ENCODE measurements around the gene NWD2. TPM values are rescaled to one million over a fixed set of nuclear protein-coding genes. Genes with fewer than 3 reads are reported as not detected.

NWD2 gene
- total and polyA plus RNA-seq, 4 donors = 0.17 TPM; not detected in 3

DNA sequence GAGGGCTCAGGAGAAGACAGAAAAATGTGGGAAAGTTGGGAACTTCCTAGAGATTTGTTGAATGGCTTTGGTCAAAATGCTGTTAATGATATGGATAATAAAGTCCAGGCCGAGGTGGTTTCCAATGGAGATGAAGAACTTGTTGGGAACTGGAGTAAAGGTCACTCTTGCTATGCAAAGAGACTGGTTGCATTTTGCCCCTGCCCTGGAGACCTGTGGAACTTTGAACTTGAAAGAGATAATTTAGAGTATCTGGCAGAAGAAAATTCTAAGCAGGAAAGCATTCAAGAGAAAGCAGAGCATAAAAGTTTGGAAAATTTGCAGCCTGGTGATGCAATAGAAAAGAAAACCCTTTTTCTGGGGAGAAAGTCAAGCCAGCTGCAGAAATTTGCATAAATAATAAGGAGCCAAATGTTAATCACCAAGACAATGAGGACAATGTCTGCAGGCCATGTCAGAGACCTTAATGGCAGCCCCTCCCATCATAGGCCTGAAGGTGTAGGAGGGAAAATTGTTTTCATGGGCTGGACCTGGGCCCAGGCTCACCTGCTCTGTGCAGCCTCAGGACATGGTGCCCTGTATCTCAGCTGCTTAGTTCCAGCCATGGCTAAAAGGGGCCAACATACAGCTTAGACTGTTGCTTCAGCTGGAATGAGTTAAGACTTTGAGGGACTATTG lies 237.8 kb downstream of the NWD2 start:
- DNase-seq (no peak), ATAC-seq (ENCODE audit: insufficient read depth, low FRiP score) (no peak)
- Histone ChIP-seq H3K4me1 (ENCODE audit: control insufficient read depth in 5 of 5, insufficient read depth in 5 of 5, low read length in 5 of 5) (peaks cover 0 to 3% (median 0%) of the 10 kb centered on the region in 5 donors), H3K4me3 (no peak overlapping the region), H3K27ac (ENCODE audit: low read depth in 1 of 2, low read length in 1 of 2) (no peak overlapping the region), H3K9me3 (ENCODE audit: control insufficient read depth in 4 of 4, insufficient read depth in 3 of 4, low read length in 3 of 4) (no peaks in the 10 kb centered on the region), H3K27me3 (ENCODE audit: control insufficient read depth in 3 of 3, insufficient read depth in 3 of 3, low read length in 2 of 3) (no peaks in the 10 kb centered on the region), H3K36me3 (ENCODE audit: control insufficient read depth in 4 of 4, insufficient read depth in 4 of 4, low read length in 4 of 4) (no peaks in the 10 kb centered on the region), H3K9ac (ENCODE audit: insufficient read depth in 1 of 2, low read length in 2 of 2) (no peak overlapping the region)
- TF ChIP-seq, protein P1, sequence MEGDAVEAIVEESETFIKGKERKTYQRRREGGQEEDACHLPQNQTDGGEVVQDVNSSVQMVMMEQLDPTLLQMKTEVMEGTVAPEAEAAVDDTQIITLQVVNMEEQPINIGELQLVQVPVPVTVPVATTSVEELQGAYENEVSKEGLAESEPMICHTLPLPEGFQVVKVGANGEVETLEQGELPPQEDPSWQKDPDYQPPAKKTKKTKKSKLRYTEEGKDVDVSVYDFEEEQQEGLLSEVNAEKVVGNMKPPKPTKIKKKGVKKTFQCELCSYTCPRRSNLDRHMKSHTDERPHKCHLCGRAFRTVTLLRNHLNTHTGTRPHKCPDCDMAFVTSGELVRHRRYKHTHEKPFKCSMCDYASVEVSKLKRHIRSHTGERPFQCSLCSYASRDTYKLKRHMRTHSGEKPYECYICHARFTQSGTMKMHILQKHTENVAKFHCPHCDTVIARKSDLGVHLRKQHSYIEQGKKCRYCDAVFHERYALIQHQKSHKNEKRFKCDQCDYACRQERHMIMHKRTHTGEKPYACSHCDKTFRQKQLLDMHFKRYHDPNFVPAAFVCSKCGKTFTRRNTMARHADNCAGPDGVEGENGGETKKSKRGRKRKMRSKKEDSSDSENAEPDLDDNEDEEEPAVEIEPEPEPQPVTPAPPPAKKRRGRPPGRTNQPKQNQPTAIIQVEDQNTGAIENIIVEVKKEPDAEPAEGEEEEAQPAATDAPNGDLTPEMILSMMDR (IDR thresholded peaks at IDR 0.05; ENCODE audit: control extremely low read depth, extremely low read depth) = no peak
- WGBS, 2 donors = 84 to 100% methylated on average over 1 of the region's 1 CpG

DNA sequence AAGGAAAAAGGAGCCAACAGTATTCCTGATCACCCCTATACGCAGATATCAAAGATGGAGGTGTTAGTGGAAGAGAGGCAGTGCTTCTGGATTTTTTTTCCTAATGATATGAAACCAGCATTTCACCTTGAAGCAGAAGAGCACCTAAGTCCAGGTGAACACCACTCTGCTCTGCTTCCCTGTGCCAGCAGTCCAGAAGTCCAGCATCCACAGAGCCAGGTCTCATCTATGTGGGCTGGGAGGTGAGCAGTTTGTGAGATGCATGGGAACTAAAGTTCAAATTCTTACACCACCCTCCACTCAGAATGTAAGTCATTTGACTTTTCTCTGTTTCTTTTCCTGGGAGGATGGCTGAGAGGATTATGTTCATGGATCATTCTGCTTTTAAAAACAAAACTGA lies 239.1 kb downstream of the NWD2 start:
- 0 to 97% methylated on average over 1 of the region's 1 CpG for WGBS, 2 donors
- Histone ChIP-seq H3K9me3 (ENCODE audit: control insufficient read depth in 4 of 4, insufficient read depth in 3 of 4, low read length in 3 of 4) (no peaks in the 10 kb centered on the region), H3K27me3 (ENCODE audit: control insufficient read depth in 3 of 3, insufficient read depth in 3 of 3, low read length in 2 of 3) (no peaks in the 10 kb centered on the region), H3K36me3 (ENCODE audit: control insufficient read depth in 4 of 4, insufficient read depth in 4 of 4, low read length in 4 of 4) (no peaks in the 10 kb centered on the region), H3K27ac (ENCODE audit: low read depth in 1 of 2, low read length in 1 of 2) (no peak overlapping the region), H3K9ac (ENCODE audit: insufficient read depth in 1 of 2, low read length in 2 of 2) (no peak overlapping the region), H3K4me1 (ENCODE audit: control insufficient read depth in 5 of 5, insufficient read depth in 5 of 5, low read length in 5 of 5) (peaks cover 0 to 3% (median 0%) of the 10 kb centered on the region in 5 donors), H3K4me3 (no peak overlapping the region)
- no peak for ATAC-seq (ENCODE audit: insufficient read depth, low FRiP score)
- TF ChIP-seq, protein P1 (IDR thresholded peaks at IDR 0.05; ENCODE audit: control extremely low read depth, extremely low read depth) = no peak
- no peak for DNase-seq

DNA sequence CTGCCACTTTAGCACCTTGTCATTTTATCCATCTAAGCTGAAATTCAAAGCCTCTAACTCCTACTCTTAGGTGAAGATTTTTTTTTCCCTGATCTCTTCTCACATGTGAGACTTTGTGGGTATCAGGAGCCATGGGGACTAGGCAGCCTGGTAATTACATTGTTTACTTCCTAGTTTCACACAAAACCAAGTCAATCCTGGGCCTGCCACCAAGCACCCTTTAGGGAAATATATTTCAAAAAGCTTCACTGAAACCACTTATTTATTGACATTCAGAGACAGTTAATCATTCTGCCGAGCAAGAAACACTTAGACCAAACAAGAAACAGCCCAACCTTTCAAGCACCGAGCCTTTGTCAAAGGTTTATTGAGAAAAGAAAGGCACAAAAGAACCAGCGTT lies 241.6 kb downstream of the NWD2 start:
- no peaks in the 10 kb centered on the region for H3K4me1 ChIP-seq (ENCODE audit: control insufficient read depth in 5 of 5, insufficient read depth in 5 of 5, low read length in 5 of 5)
- H3K27ac ChIP-seq (ENCODE audit: low read depth in 1 of 2, low read length in 1 of 2) = no peak overlapping the region
- no peak for ATAC-seq (ENCODE audit: insufficient read depth, low FRiP score)
- no peak for DNase-seq
- no peaks in the 10 kb centered on the region for H3K36me3 ChIP-seq (ENCODE audit: control insufficient read depth in 4 of 4, insufficient read depth in 4 of 4, low read length in 4 of 4)
- 59 to 86% methylated on average over 3 of the region's 3 CpGs for WGBS, 2 donors
- TF ChIP-seq, protein P1 (IDR thresholded peaks at IDR 0.05; ENCODE audit: control extremely low read depth, extremely low read depth) = no peak
- no peak overlapping the region for H3K4me3 ChIP-seq
- no peaks in the 10 kb centered on the region for H3K27me3 ChIP-seq (ENCODE audit: control insufficient read depth in 3 of 3, insufficient read depth in 3 of 3, low read length in 2 of 3)
- no peak overlapping the region for H3K9ac ChIP-seq (ENCODE audit: insufficient read depth in 1 of 2, low read length in 2 of 2)
- no peaks in the 10 kb centered on the region for H3K9me3 ChIP-seq (ENCODE audit: control insufficient read depth in 4 of 4, insufficient read depth in 3 of 4, low read length in 3 of 4)

DNA sequence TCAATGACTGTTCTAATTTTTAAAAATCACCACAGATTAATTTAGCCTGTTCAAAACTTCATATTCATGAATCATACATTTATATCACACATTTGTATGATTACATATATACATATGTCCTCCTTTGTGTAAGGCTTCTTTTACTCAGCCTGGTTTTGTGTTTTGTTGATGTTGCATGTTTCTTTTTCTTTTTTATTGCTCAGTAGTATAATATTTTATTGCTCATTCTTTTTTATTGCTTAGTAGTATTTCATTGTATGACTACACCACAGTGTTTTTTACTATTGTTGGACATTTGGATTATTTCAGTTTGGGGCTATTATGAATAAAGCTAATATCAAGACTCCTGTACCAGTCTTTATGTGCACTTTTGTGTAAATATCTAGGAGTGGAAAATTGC lies 243.1 kb downstream of the NWD2 start:
- Histone ChIP-seq H3K27me3 (ENCODE audit: control insufficient read depth in 3 of 3, insufficient read depth in 3 of 3, low read length in 2 of 3) (no peaks in the 10 kb centered on the region), H3K27ac (ENCODE audit: low read depth in 1 of 2, low read length in 1 of 2) (no peak overlapping the region), H3K4me1 (ENCODE audit: control insufficient read depth in 5 of 5, insufficient read depth in 5 of 5, low read length in 5 of 5) (no peaks in the 10 kb centered on the region), H3K9me3 (ENCODE audit: control insufficient read depth in 4 of 4, insufficient read depth in 3 of 4, low read length in 3 of 4) (peaks cover 0 to 2% (median 0%) of the 10 kb centered on the region in 4 donors), H3K9ac (ENCODE audit: insufficient read depth in 1 of 2, low read length in 2 of 2) (no peak overlapping the region), H3K4me3 (no peak overlapping the region), H3K36me3 (ENCODE audit: control insufficient read depth in 4 of 4, insufficient read depth in 4 of 4, low read length in 4 of 4) (no peaks in the 10 kb centered on the region)
- DNase-seq = no peak
- ATAC-seq (ENCODE audit: insufficient read depth, low FRiP score) = no peak
- TF ChIP-seq, protein P1 (IDR thresholded peaks at IDR 0.05; ENCODE audit: control extremely low read depth, extremely low read depth) = no peak
